ENCODE data around the gene EEF2KMT. TPM values are rescaled to one million over a fixed set of nuclear protein-coding genes. Genes with fewer than 3 reads are reported as not detected.
"Not testable (repeated sequence)": the region's sequence is repeated elsewhere in the genome, so short reads cannot be mapped to it uniquely, and the experiment has no call there.

Gene EEF2KMT
- total and polyA plus RNA-seq, 2 donors = 5.4 to 5.9 TPM

DNA sequence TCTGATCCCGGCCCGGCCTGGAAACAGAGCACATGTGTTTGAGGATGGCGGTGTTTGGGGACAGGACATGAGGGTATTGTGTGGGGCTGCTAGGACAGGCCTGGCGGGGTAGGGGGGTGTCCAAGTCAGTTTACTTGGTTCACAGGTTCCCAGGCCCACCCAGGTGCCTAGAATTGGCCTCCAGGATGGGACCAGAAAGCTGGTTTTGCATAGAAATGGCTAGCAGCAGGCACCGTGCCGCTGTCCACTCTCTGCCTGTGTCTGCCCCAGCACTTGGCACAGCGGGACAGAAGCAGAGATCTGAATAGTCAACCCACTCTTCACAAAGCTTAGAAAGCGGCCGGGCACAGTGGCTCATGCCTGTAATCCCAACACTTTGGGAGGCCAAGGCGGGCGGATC, 11.9 kb downstream of the EEF2KMT start:
- 97% methylated on average over 11 of the region's 11 CpGs for WGBS
- not testable (repeated sequence) for H3K27me3 ChIP-seq (ENCODE audit: control insufficient read depth in 2 of 2, insufficient read depth in 1 of 2, low read length in 1 of 2); H3K27ac ChIP-seq (ENCODE audit: low read depth in 1 of 2, low read length in 1 of 2); DNase-seq (ENCODE audit: low read depth in 6 of 9, low spot score in 9 of 9); H3K9me3 ChIP-seq (ENCODE audit: control insufficient read depth in 2 of 2, insufficient read depth in 1 of 2, low read length in 1 of 2); H3K4me3 ChIP-seq (ENCODE audit: low read length in 2 of 2)
- peaks cover 0 to 17% of the 10 kb centered on the region in 2 donors for H3K4me1 ChIP-seq (ENCODE audit: control insufficient read depth in 2 of 2, insufficient read depth in 2 of 2, low read length in 2 of 2)
- peaks cover 9 to 16% of the 10 kb centered on the region in 2 donors for H3K36me3 ChIP-seq (ENCODE audit: control insufficient read depth in 2 of 2, insufficient read depth in 2 of 2, low read length in 1 of 2)

DNA sequence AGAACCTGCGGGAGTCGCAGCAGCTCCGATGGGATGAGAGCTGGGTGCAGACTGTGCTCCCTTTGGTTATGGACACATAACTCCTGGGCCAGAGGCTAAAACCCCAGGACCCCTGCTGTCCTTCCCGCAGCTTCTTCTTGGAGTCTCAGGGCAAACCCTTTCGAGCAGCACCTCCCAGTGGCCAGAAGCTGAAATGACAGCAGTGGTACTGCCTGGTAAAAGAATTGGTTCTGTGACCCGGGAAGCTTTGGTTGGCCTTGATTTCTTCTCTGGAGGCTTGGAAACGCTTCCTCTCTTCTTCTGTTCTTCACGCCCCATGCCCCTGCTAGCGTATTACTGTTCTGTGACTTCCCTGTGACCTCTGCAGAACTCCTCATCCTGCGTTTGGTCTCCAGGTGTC, 12.8 kb downstream of the EEF2KMT start:
- H3K4me1 ChIP-seq (ENCODE audit: control insufficient read depth in 2 of 2, insufficient read depth in 2 of 2, low read length in 2 of 2) = peaks cover 0 to 17% of the 10 kb centered on the region in 2 donors
- not testable (repeated sequence) for H3K27ac ChIP-seq (ENCODE audit: low read depth in 1 of 2, low read length in 1 of 2); H3K9me3 ChIP-seq (ENCODE audit: control insufficient read depth in 2 of 2, insufficient read depth in 1 of 2, low read length in 1 of 2); H3K4me3 ChIP-seq (ENCODE audit: low read length in 2 of 2); H3K27me3 ChIP-seq (ENCODE audit: control insufficient read depth in 2 of 2, insufficient read depth in 1 of 2, low read length in 1 of 2)
- peak in 2 of 9 donors; percentile 56 to 62 for DNase-seq (ENCODE audit: low read depth in 6 of 9, low spot score in 9 of 9)
- WGBS = 85% methylated on average over 10 of the region's 10 CpGs
- H3K36me3 ChIP-seq (ENCODE audit: control insufficient read depth in 2 of 2, insufficient read depth in 2 of 2, low read length in 1 of 2) = peaks cover 12 to 21% of the 10 kb centered on the region in 2 donors

DNA sequence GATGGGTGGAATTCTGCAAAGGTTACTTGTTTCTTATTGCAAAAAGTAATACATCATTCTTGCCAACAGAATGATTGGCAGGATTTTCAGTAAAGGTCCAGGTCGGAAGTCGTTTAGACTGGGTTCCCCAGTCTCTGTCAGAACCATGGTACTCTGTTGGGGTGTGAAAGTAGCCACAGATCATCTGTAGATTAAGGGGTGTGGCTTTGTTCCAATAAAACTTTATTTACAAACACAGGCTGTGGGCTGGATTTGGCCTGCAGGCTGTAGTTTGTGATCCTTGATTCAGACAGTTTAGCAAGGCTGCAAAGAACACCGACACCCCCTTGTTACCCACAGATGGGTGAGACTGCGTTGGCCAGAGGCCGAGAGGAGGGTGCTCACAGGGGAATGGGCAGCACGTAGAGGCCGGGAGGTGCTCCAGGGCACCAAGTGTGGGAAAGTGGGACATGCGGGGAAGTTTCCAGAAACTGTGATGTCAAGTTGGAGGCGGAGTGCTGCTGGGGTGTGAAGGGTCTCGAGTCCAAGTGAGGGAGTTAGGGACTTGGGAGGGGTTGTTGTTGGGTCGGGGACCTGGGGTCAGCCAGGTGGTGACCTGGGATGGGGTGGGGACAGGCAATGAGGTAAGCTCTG, 13.4 kb downstream of the EEF2KMT start:
- peaks cover 12 to 25% of the 10 kb centered on the region in 2 donors for H3K36me3 ChIP-seq (ENCODE audit: control insufficient read depth in 2 of 2, insufficient read depth in 2 of 2, low read length in 1 of 2)
- not testable (repeated sequence) for H3K27ac ChIP-seq (ENCODE audit: low read depth in 1 of 2, low read length in 1 of 2); H3K9me3 ChIP-seq (ENCODE audit: control insufficient read depth in 2 of 2, insufficient read depth in 1 of 2, low read length in 1 of 2); DNase-seq (ENCODE audit: low read depth in 6 of 9, low spot score in 9 of 9); H3K4me3 ChIP-seq (ENCODE audit: low read length in 2 of 2); H3K27me3 ChIP-seq (ENCODE audit: control insufficient read depth in 2 of 2, insufficient read depth in 1 of 2, low read length in 1 of 2)
- WGBS = 96% methylated on average over 11 of the region's 11 CpGs
- H3K4me1 ChIP-seq (ENCODE audit: control insufficient read depth in 2 of 2, insufficient read depth in 2 of 2, low read length in 2 of 2) = peaks cover 0 to 17% of the 10 kb centered on the region in 2 donors

DNA sequence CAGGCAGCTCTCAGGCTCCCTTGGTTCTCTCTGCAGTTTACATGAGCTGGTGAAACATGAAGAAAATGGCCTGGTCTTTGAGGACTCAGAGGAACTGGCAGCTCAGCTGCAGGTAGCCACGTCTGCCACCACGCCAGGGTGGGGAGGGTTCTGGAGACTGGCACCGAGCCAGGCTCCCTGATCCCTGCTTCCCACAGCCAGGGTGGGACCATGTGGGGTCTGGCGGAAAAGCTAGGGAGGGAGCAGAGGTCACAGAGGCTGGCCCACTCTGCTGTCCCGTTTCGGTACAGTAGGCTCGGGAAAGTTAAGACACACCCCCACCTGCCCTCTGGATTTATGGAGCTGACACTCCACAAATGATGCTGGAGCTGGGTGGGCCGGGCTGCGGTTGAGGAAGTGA, 13.9 kb downstream of the EEF2KMT start:
- not testable (repeated sequence) for H3K27me3 ChIP-seq (ENCODE audit: control insufficient read depth in 2 of 2, insufficient read depth in 1 of 2, low read length in 1 of 2); H3K27ac ChIP-seq (ENCODE audit: low read depth in 1 of 2, low read length in 1 of 2); DNase-seq (ENCODE audit: low read depth in 6 of 9, low spot score in 9 of 9); H3K9me3 ChIP-seq (ENCODE audit: control insufficient read depth in 2 of 2, insufficient read depth in 1 of 2, low read length in 1 of 2); H3K4me3 ChIP-seq (ENCODE audit: low read length in 2 of 2)
- 98% methylated on average over 9 of the region's 9 CpGs for WGBS
- H3K4me1 ChIP-seq (ENCODE audit: control insufficient read depth in 2 of 2, insufficient read depth in 2 of 2, low read length in 2 of 2) = peaks cover 0 to 17% of the 10 kb centered on the region in 2 donors
- peaks cover 10 to 31% of the 10 kb centered on the region in 2 donors for H3K36me3 ChIP-seq (ENCODE audit: control insufficient read depth in 2 of 2, insufficient read depth in 2 of 2, low read length in 1 of 2)

DNA sequence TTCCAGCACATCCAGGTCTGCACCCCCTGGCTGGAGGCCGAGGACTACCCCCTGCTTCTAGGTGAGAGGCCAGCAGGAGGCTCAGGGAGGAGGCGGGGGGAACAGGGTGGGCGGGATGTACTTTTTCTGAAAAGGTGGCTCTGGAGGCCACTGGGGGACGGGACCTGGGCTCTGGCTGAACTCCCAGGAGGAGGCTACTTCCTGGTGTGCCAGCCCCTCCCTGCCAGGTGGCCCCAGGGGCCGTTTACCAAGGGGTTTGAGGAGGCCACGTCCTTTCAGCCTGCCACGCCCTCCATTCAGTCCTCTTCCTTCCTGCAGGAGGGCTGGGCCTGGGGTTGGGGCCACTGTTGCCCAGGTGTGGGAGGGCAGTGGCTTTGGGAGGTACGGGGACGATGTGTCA, 16.6 kb downstream of the EEF2KMT start:
- not testable (repeated sequence) for H3K4me3 ChIP-seq (ENCODE audit: low read length in 2 of 2); H3K9me3 ChIP-seq (ENCODE audit: control insufficient read depth in 2 of 2, insufficient read depth in 1 of 2, low read length in 1 of 2); H3K4me1 ChIP-seq (ENCODE audit: control insufficient read depth in 2 of 2, insufficient read depth in 2 of 2, low read length in 2 of 2); H3K27ac ChIP-seq (ENCODE audit: low read depth in 1 of 2, low read length in 1 of 2); DNase-seq (ENCODE audit: low read depth in 6 of 9, low spot score in 9 of 9); H3K27me3 ChIP-seq (ENCODE audit: control insufficient read depth in 2 of 2, insufficient read depth in 1 of 2, low read length in 1 of 2)
- peaks cover 20 to 53% of the 10 kb centered on the region in 2 donors for H3K36me3 ChIP-seq (ENCODE audit: control insufficient read depth in 2 of 2, insufficient read depth in 2 of 2, low read length in 1 of 2)
- 94% methylated on average over 9 of the region's 9 CpGs for WGBS

DNA sequence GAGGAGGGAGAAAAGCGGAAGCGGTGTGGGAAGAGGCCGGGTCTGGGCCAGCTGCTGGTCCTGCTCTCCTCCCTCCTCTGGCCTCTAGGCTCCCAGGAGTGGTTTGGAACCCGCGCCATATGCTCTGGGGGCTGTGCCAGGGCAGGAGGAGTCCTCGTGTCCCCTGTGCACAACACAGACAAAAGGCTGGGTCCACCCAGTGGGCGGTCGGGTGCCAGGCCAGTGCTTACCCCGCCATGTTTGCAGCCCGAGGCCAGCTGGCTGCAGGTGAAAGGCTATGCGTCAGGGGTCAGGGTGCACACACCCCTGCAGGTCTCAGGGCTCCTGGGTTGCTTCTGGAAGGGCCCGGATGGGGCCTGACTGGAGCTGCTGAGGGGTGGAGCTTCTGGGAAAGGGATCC, 17.1 kb downstream of the EEF2KMT start:
- not testable (repeated sequence) for H3K27ac ChIP-seq (ENCODE audit: low read depth in 1 of 2, low read length in 1 of 2); H3K4me3 ChIP-seq (ENCODE audit: low read length in 2 of 2); DNase-seq (ENCODE audit: low read depth in 6 of 9, low spot score in 9 of 9); H3K4me1 ChIP-seq (ENCODE audit: control insufficient read depth in 2 of 2, insufficient read depth in 2 of 2, low read length in 2 of 2); H3K27me3 ChIP-seq (ENCODE audit: control insufficient read depth in 2 of 2, insufficient read depth in 1 of 2, low read length in 1 of 2); H3K9me3 ChIP-seq (ENCODE audit: control insufficient read depth in 2 of 2, insufficient read depth in 1 of 2, low read length in 1 of 2)
- H3K36me3 ChIP-seq (ENCODE audit: control insufficient read depth in 2 of 2, insufficient read depth in 2 of 2, low read length in 1 of 2) = peaks cover 25 to 58% of the 10 kb centered on the region in 2 donors
- WGBS = 97% methylated on average over 12 of the region's 12 CpGs

DNA sequence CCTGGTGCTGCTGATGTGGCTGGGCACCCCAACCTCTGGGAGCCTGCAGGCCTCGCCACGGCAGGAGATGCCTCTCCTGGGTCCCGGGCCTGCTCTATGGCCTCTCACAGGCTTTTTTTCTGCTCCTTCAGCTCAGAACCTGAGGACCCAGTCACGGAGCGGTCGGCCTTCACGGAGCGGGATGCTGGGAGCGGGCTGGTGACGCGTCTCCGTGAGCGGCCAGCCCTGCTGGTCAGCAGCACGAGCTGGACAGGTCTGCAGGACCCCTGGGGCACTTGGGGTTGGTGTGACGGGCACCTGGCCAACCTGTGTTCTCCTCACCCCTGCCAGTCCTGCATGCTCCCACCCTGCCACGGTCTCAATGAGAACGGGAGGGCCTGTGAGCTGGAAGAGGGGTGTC, 19.0 kb downstream of the EEF2KMT start:
- Histone ChIP-seq H3K4me1 (ENCODE audit: control insufficient read depth in 2 of 2, insufficient read depth in 2 of 2, low read length in 2 of 2) (no peaks in the 10 kb centered on the region), H3K36me3 (ENCODE audit: control insufficient read depth in 2 of 2, insufficient read depth in 2 of 2, low read length in 1 of 2) (peaks cover 31 to 63% of the 10 kb centered on the region in 2 donors), H3K9me3 (ENCODE audit: control insufficient read depth in 2 of 2, insufficient read depth in 1 of 2, low read length in 1 of 2) (no peaks in the 10 kb centered on the region), H3K27me3 (ENCODE audit: control insufficient read depth in 2 of 2, insufficient read depth in 1 of 2, low read length in 1 of 2) (no peaks in the 10 kb centered on the region), H3K4me3 (ENCODE audit: low read length in 2 of 2) (no peak overlapping the region), H3K27ac (ENCODE audit: low read depth in 1 of 2, low read length in 1 of 2) (no peak overlapping the region)
- 92% methylated on average over 17 of the region's 17 CpGs for WGBS
- no peak for DNase-seq (ENCODE audit: low read depth in 6 of 9, low spot score in 9 of 9)

DNA sequence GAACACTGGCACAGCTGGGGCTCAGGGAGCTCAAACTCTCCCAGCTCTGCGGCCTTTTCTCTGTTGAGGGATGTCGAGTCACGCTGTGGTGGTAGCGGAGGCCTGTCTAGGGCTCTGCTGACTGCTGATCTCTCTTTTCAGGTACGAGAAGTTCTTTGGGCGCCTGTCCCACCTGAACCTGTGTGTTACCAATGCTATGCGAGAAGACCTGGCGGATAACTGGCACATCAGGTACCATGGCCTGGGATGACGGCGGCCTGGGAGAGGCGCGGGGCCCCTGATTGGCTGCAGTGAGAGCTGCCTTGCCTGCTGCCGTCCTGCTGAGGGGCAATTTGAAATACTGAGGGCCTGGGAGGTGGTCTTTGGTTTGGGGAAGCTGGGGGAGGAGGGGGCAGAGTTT, 20.3 kb downstream of the EEF2KMT start:
- H3K9me3 ChIP-seq (ENCODE audit: control insufficient read depth in 2 of 2, insufficient read depth in 1 of 2, low read length in 1 of 2) = no peaks in the 10 kb centered on the region
- peaks cover 4 to 8% of the 10 kb centered on the region in 2 donors for H3K4me1 ChIP-seq (ENCODE audit: control insufficient read depth in 2 of 2, insufficient read depth in 2 of 2, low read length in 2 of 2)
- peaks cover 26 to 55% of the 10 kb centered on the region in 2 donors for H3K36me3 ChIP-seq (ENCODE audit: control insufficient read depth in 2 of 2, insufficient read depth in 2 of 2, low read length in 1 of 2)
- no peak overlapping the region for H3K27ac ChIP-seq (ENCODE audit: low read depth in 1 of 2, low read length in 1 of 2)
- 97% methylated on average over 13 of the region's 13 CpGs for WGBS
- H3K27me3 ChIP-seq (ENCODE audit: control insufficient read depth in 2 of 2, insufficient read depth in 1 of 2, low read length in 1 of 2) = no peaks in the 10 kb centered on the region
- no peak overlapping the region for H3K4me3 ChIP-seq (ENCODE audit: low read length in 2 of 2)
- DNase-seq (ENCODE audit: low read depth in 6 of 9, low spot score in 9 of 9) = no peak

DNA sequence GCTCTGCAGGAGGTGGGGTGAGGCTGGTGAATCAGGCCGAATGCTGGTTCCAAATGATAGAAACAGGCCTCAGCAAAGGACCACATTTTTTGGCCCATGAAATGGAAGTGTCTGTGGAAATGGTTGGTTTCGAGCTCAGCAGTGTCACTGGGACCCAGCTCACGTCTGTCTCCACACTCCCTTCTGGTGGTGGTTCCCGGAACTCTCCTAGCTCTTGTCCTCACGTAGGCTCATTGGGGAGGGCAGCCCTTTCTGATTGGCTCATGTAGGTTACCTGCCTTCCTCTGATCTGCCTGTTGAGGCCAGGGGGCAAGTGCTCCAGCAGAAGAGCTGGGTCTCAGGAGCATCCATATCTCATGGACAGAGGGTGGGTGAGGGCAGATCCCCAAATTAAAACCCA, 22.0 kb downstream of the EEF2KMT start:
- peaks cover 23 to 52% of the 10 kb centered on the region in 2 donors for H3K36me3 ChIP-seq (ENCODE audit: control insufficient read depth in 2 of 2, insufficient read depth in 2 of 2, low read length in 1 of 2)
- 98% methylated on average over 5 of the region's 5 CpGs for WGBS
- no peak overlapping the region for H3K4me3 ChIP-seq (ENCODE audit: low read length in 2 of 2)
- peaks cover 9 to 17% of the 10 kb centered on the region in 2 donors for H3K4me1 ChIP-seq (ENCODE audit: control insufficient read depth in 2 of 2, insufficient read depth in 2 of 2, low read length in 2 of 2)
- no peak for DNase-seq (ENCODE audit: low read depth in 6 of 9, low spot score in 9 of 9)
- H3K27ac ChIP-seq (ENCODE audit: low read depth in 1 of 2, low read length in 1 of 2) = no peak overlapping the region
- peaks cover 0 to under 1% of the 10 kb centered on the region in 2 donors for H3K9me3 ChIP-seq (ENCODE audit: control insufficient read depth in 2 of 2, insufficient read depth in 1 of 2, low read length in 1 of 2)
- H3K27me3 ChIP-seq (ENCODE audit: control insufficient read depth in 2 of 2, insufficient read depth in 1 of 2, low read length in 1 of 2) = no peaks in the 10 kb centered on the region
